ENCODE results near the gene PDCL2.

PDCL2 gene

GRCh38 chr4:55512922-55513571, 79.0 kb downstream of the PDCL2 start:
- Histone ChIP-seq H3K27me3 (ENCODE audit: control insufficient read depth, insufficient read depth, low read length) (no peaks in the 10 kb centered on the region), H3K4me3 (ENCODE audit: low read length) (no peak overlapping the region), H3K4me1 (ENCODE audit: control insufficient read depth, insufficient read depth, low read length) (no peaks in the 10 kb centered on the region), H3K36me3 (ENCODE audit: control insufficient read depth, insufficient read depth, low read length) (no peaks in the 10 kb centered on the region), H3K27ac (ENCODE audit: low read length) (no peak overlapping the region), H3K9me3 (ENCODE audit: control insufficient read depth, insufficient read depth, low read length) (no peaks in the 10 kb centered on the region)
- DNase-seq (ENCODE audit: low read depth, low spot score) = no peak
- WGBS (ENCODE audit: insufficient coverage, insufficient read length) = no CpG with 5 or more reads among the region's 1 CpG

GRCh38 chr4:55512077-55512476, 80.0 kb downstream of the PDCL2 start:
- no peaks in the 10 kb centered on the region for H3K9me3 ChIP-seq (ENCODE audit: control insufficient read depth, insufficient read depth, low read length)
- no CpG with 5 or more reads among the region's 1 CpG for WGBS (ENCODE audit: insufficient coverage, insufficient read length)
- H3K27ac ChIP-seq (ENCODE audit: low read length) = no peak overlapping the region

GRCh38 chr4:55510685-55511084, 81.4 kb downstream of the PDCL2 start:
- H3K4me1 ChIP-seq (ENCODE audit: control insufficient read depth, insufficient read depth, low read length) = no peaks in the 10 kb centered on the region
- no peak overlapping the region for H3K4me3 ChIP-seq (ENCODE audit: low read length)
- H3K27me3 ChIP-seq (ENCODE audit: control insufficient read depth, insufficient read depth, low read length) = no peaks in the 10 kb centered on the region
- DNase-seq (ENCODE audit: low read depth, low spot score) = no peak
- H3K36me3 ChIP-seq (ENCODE audit: control insufficient read depth, insufficient read depth, low read length) = no peaks in the 10 kb centered on the region
- no peak overlapping the region for H3K27ac ChIP-seq (ENCODE audit: low read length)
- H3K9me3 ChIP-seq (ENCODE audit: control insufficient read depth, insufficient read depth, low read length) = no peaks in the 10 kb centered on the region

More at GRCh38 chr4:55512077-55512476, 80.0 kb downstream of the PDCL2 start:
- Histone ChIP-seq H3K27me3 (ENCODE audit: control insufficient read depth, insufficient read depth, low read length) (no peaks in the 10 kb centered on the region), H3K4me1 (ENCODE audit: control insufficient read depth, insufficient read depth, low read length) (no peaks in the 10 kb centered on the region), H3K36me3 (ENCODE audit: control insufficient read depth, insufficient read depth, low read length) (no peaks in the 10 kb centered on the region), H3K4me3 (ENCODE audit: low read length) (no peak overlapping the region)
- DNase-seq (ENCODE audit: low read depth, low spot score) = no peak

GRCh38 chr4:55509266-55509665, 82.8 kb downstream of the PDCL2 start:
- Histone ChIP-seq H3K4me1 (ENCODE audit: control insufficient read depth, insufficient read depth, low read length) (no peaks in the 10 kb centered on the region), H3K9me3 (ENCODE audit: control insufficient read depth, insufficient read depth, low read length) (no peaks in the 10 kb centered on the region), H3K27ac (ENCODE audit: low read length) (no peak overlapping the region), H3K4me3 (ENCODE audit: low read length) (no peak overlapping the region), H3K36me3 (ENCODE audit: control insufficient read depth, insufficient read depth, low read length) (no peaks in the 10 kb centered on the region), H3K27me3 (ENCODE audit: control insufficient read depth, insufficient read depth, low read length) (no peaks in the 10 kb centered on the region)
- DNase-seq (ENCODE audit: low read depth, low spot score) = no peak
- 100% methylated on average over 2 of the region's 3 CpGs for WGBS (ENCODE audit: insufficient coverage, insufficient read length)

GRCh38 chr4:55507612-55508011, 84.4 kb downstream of the PDCL2 start:
- H3K27ac ChIP-seq (ENCODE audit: low read length) = no peak overlapping the region
- DNase-seq (ENCODE audit: low read depth, low spot score) = no peak
- H3K4me3 ChIP-seq (ENCODE audit: low read length) = no peak overlapping the region
- H3K36me3 ChIP-seq (ENCODE audit: control insufficient read depth, insufficient read depth, low read length) = no peaks in the 10 kb centered on the region
- no peaks in the 10 kb centered on the region for H3K4me1 ChIP-seq (ENCODE audit: control insufficient read depth, insufficient read depth, low read length)
- no peaks in the 10 kb centered on the region for H3K9me3 ChIP-seq (ENCODE audit: control insufficient read depth, insufficient read depth, low read length)
- no peaks in the 10 kb centered on the region for H3K27me3 ChIP-seq (ENCODE audit: control insufficient read depth, insufficient read depth, low read length)
- WGBS (ENCODE audit: insufficient coverage, insufficient read length) = no CpG with 5 or more reads among the region's 1 CpG
